AG10803 (cell line): ENCODE data around the gene FOXO1.

ENCODE experiments used
- DNase-seq: peaks from one replicate; pipeline ENCODE4 v3.0.0; 2010; ENCODE audit warnings: low read depth
- H3K4me3 ChIP-seq: 2 replicates; pipeline ENCODE4 v1.5.1; 2011; ENCODE audit warnings: mild to moderate bottlenecking, low read length, control low read depth
- CTCF ChIP-seq: conservative IDR thresholded peaks from 2 replicates; pipeline ENCODE4 v1.5.1; 2011; ENCODE audit warnings: mild to moderate bottlenecking, low read length, control low read depth, inconsistent platforms

Gene FOXO1

GRCh38 chr13:40564342-40565001 lies 102.0 kb downstream of the FOXO1 start:
- TF ChIP-seq CTCF, result no peak
- no peak for DNase-seq
- H3K4me3 ChIP-seq, result no peak overlapping the region

GRCh38 chr13:40563350-40564125 lies 102.9 kb downstream of the FOXO1 start:
- no peak for TF ChIP-seq CTCF
- no peak overlapping the region for H3K4me3 ChIP-seq
- DNase-seq, result no peak

- no peak for DNase-seq
- H3K4me3 ChIP-seq, result no peak overlapping the region
- TF ChIP-seq CTCF, result no peak
Measured at GRCh38 chr13:40562975-40563349, 103.5 kb downstream of the FOXO1 start.

- TF ChIP-seq CTCF, result no peak
- DNase-seq, result no peak
Measured at GRCh38 chr13:40559915-40560314, 106.5 kb downstream of the FOXO1 start.

GRCh38 chr13:40558656-40559055 lies 107.8 kb downstream of the FOXO1 start:
- no peak overlapping the region for H3K4me3 ChIP-seq
- DNase-seq, result no peak
- TF ChIP-seq CTCF, result no peak

More at GRCh38 chr13:40559915-40560314, 106.5 kb downstream of the FOXO1 start:
- H3K4me3 ChIP-seq, result no peak overlapping the region

- H3K4me3 ChIP-seq, result no peak overlapping the region
- no peak for DNase-seq
Measured at GRCh38 chr13:40556453-40556852, 110.0 kb downstream of the FOXO1 start.

More at GRCh38 chr13:40556453-40556852, 110.0 kb downstream of the FOXO1 start:
- TF ChIP-seq CTCF, result no peak
